ENCODE data around the gene ALDH1A1.

The ALDH1A1 gene

GRCh38 chr9:72983056-72983455, 30.2 kb upstream of the ALDH1A1 start:
- Mint-ChIP-seq H3K4me1 (no peaks in the 10 kb centered on the region), H3K4me3 (no peak overlapping the region), H3K9me3 (no peaks in the 10 kb centered on the region), H3K36me3 (no peaks in the 10 kb centered on the region), H3K27ac (no peak overlapping the region)
- DNase-seq (ENCODE audit: low spot score in 2 of 2) (no peak), ATAC-seq (no peak)

- no peak overlapping the region for H3K27ac Mint-ChIP-seq
- H3K9me3 Mint-ChIP-seq: no peaks in the 10 kb centered on the region
- H3K4me3 Mint-ChIP-seq: no peak overlapping the region
- no peak for ATAC-seq
- DNase-seq (ENCODE audit: low spot score in 2 of 2): no peak
- H3K4me1 Mint-ChIP-seq: no peaks in the 10 kb centered on the region
- H3K36me3 Mint-ChIP-seq: no peaks in the 10 kb centered on the region
Observed at GRCh38 chr9:72982146-72982799, 29.4 kb upstream of the ALDH1A1 start.

- no peak for ATAC-seq
- no peak for DNase-seq (ENCODE audit: low spot score in 2 of 2)
- H3K4me1 Mint-ChIP-seq: no peaks in the 10 kb centered on the region
- no peaks in the 10 kb centered on the region for H3K36me3 Mint-ChIP-seq
- H3K27ac Mint-ChIP-seq: no peak overlapping the region
- no peak overlapping the region for H3K4me3 Mint-ChIP-seq
- H3K9me3 Mint-ChIP-seq: no peaks in the 10 kb centered on the region
Observed at GRCh38 chr9:72981433-72981832, 28.6 kb upstream of the ALDH1A1 start.

GRCh38 chr9:72980600-72981265, 27.9 kb upstream of the ALDH1A1 start:
- Mint-ChIP-seq H3K4me1 (no peaks in the 10 kb centered on the region), H3K27ac (no peak overlapping the region), H3K9me3 (no peaks in the 10 kb centered on the region), H3K4me3 (no peak overlapping the region), H3K36me3 (no peaks in the 10 kb centered on the region)
- DNase-seq (ENCODE audit: low spot score in 2 of 2): no peak
- no peak for ATAC-seq

- H3K9me3 Mint-ChIP-seq: no peaks in the 10 kb centered on the region
- no peak for DNase-seq (ENCODE audit: low spot score in 2 of 2)
- no peak for ATAC-seq
- no peak overlapping the region for H3K27ac Mint-ChIP-seq
- no peak overlapping the region for H3K4me3 Mint-ChIP-seq
- H3K36me3 Mint-ChIP-seq: no peaks in the 10 kb centered on the region
- no peaks in the 10 kb centered on the region for H3K4me1 Mint-ChIP-seq
Observed at GRCh38 chr9:72980183-72980582, 27.3 kb upstream of the ALDH1A1 start.

GRCh38 chr9:72979405-72980100, 26.7 kb upstream of the ALDH1A1 start:
- DNase-seq (ENCODE audit: low spot score in 2 of 2): no peak
- no peaks in the 10 kb centered on the region for H3K36me3 Mint-ChIP-seq
- H3K27ac Mint-ChIP-seq: no peak overlapping the region
- H3K4me3 Mint-ChIP-seq: no peak overlapping the region
- H3K4me1 Mint-ChIP-seq: no peaks in the 10 kb centered on the region
- no peak for ATAC-seq
- no peaks in the 10 kb centered on the region for H3K9me3 Mint-ChIP-seq

- Mint-ChIP-seq H3K9me3 (no peaks in the 10 kb centered on the region), H3K36me3 (no peaks in the 10 kb centered on the region), H3K4me1 (no peaks in the 10 kb centered on the region), H3K27ac (no peak overlapping the region), H3K4me3 (no peak overlapping the region)
- ATAC-seq: no peak
- no peak for DNase-seq (ENCODE audit: low spot score in 2 of 2)
Observed at GRCh38 chr9:72978744-72979143, 25.9 kb upstream of the ALDH1A1 start.

- Mint-ChIP-seq H3K9me3 (no peaks in the 10 kb centered on the region), H3K4me3 (no peak overlapping the region), H3K27ac (no peak overlapping the region), H3K4me1 (no peaks in the 10 kb centered on the region), H3K36me3 (no peaks in the 10 kb centered on the region)
- DNase-seq (ENCODE audit: low spot score in 2 of 2) (no peak), ATAC-seq (no peak)
Observed at GRCh38 chr9:72977670-72978069, 24.8 kb upstream of the ALDH1A1 start.

GRCh38 chr9:72974501-72974900, 21.6 kb upstream of the ALDH1A1 start:
- DNase-seq (ENCODE audit: low spot score in 2 of 2): no peak
- ATAC-seq: no peak
- Mint-ChIP-seq H3K4me1 (no peaks in the 10 kb centered on the region), H3K4me3 (no peak overlapping the region), H3K9me3 (no peaks in the 10 kb centered on the region), H3K27ac (no peak overlapping the region), H3K36me3 (no peaks in the 10 kb centered on the region)

GRCh38 chr9:72972636-72973035, 19.8 kb upstream of the ALDH1A1 start:
- no peak overlapping the region for H3K4me3 Mint-ChIP-seq
- H3K9me3 Mint-ChIP-seq: no peaks in the 10 kb centered on the region

GRCh38 chr9:72971411-72971810, 18.6 kb upstream of the ALDH1A1 start:
- ATAC-seq (no peak), DNase-seq (ENCODE audit: low spot score in 2 of 2) (no peak)
- no peak overlapping the region for H3K27ac Mint-ChIP-seq
- no peak overlapping the region for H3K4me3 Mint-ChIP-seq
- no peaks in the 10 kb centered on the region for H3K4me1 Mint-ChIP-seq
- no peaks in the 10 kb centered on the region for H3K36me3 Mint-ChIP-seq
- H3K9me3 Mint-ChIP-seq: no peaks in the 10 kb centered on the region

More at GRCh38 chr9:72972636-72973035, 19.8 kb upstream of the ALDH1A1 start:
- no peak for ATAC-seq
- H3K27ac Mint-ChIP-seq: no peak overlapping the region
- H3K4me1 Mint-ChIP-seq: no peaks in the 10 kb centered on the region
- H3K36me3 Mint-ChIP-seq: no peaks in the 10 kb centered on the region
- DNase-seq (ENCODE audit: low spot score in 2 of 2): no peak

- no peak overlapping the region for H3K4me3 Mint-ChIP-seq
- no peak for DNase-seq (ENCODE audit: low spot score in 2 of 2)
- H3K27ac Mint-ChIP-seq: no peak overlapping the region
- H3K4me1 Mint-ChIP-seq: no peaks in the 10 kb centered on the region
- ATAC-seq: no peak
- H3K9me3 Mint-ChIP-seq: peaks cover 7% of the 10 kb centered on the region
- no peaks in the 10 kb centered on the region for H3K36me3 Mint-ChIP-seq
Observed at GRCh38 chr9:72960446-72960845, 7.6 kb upstream of the ALDH1A1 start.

- peaks cover 7% of the 10 kb centered on the region for H3K9me3 Mint-ChIP-seq
- no peaks in the 10 kb centered on the region for H3K36me3 Mint-ChIP-seq
- no peak overlapping the region for H3K27ac Mint-ChIP-seq
- no peaks in the 10 kb centered on the region for H3K4me1 Mint-ChIP-seq
- ATAC-seq: peak; percentile 28
- H3K4me3 Mint-ChIP-seq: no peak overlapping the region
- no peak for DNase-seq (ENCODE audit: low spot score in 2 of 2)
Observed at GRCh38 chr9:72958485-72959281, 5.8 kb upstream of the ALDH1A1 start.

- ATAC-seq (no peak), DNase-seq (ENCODE audit: low spot score in 2 of 2) (no peak)
- Mint-ChIP-seq H3K4me3 (no peak overlapping the region), H3K4me1 (no peaks in the 10 kb centered on the region), H3K27ac (no peak overlapping the region), H3K9me3 (peaks cover 7% of the 10 kb centered on the region), H3K36me3 (no peaks in the 10 kb centered on the region)
Observed at GRCh38 chr9:72955571-72955970, 2.7 kb upstream of the ALDH1A1 start.

- Mint-ChIP-seq H3K4me3 (no peak overlapping the region), H3K36me3 (no peaks in the 10 kb centered on the region), H3K9me3 (peaks cover 7% of the 10 kb centered on the region), H3K27ac (no peak overlapping the region), H3K4me1 (no peaks in the 10 kb centered on the region)
- DNase-seq (ENCODE audit: low spot score in 2 of 2) (no peak), ATAC-seq (no peak)
Observed at GRCh38 chr9:72955126-72955455, 2.2 kb upstream of the ALDH1A1 start.
